MCF 10A (cell line): Measurements from ENCODE around the gene SYNGR4. TPM values are rescaled to one million over a fixed set of nuclear protein-coding genes. Genes with fewer than 3 reads are reported as not detected.

Source experiments
- BruUV-seq: library from RNA; stranded (reverse); fragments of 400-500 nt; replicated peaks from 2 replicates; lab custom pipeline; 2021; lab: Mats Ljungman, UMichigan
- CTCF ChIA-PET: fragments of 300-600 bp; sonication (Branson Sonifier 250); formaldehyde crosslinking; extraction: SDS; loops from one replicate; lab custom pipeline; 2021; ENCODE audit warnings: antibody characterized with exemption, inconsistent platforms; lab: Yijun Ruan, JAX
- POLR2A ChIA-PET: fragments of 300-600, 350-650 bp; sonication (Branson Sonifier 250); formaldehyde crosslinking; extraction: SDS; loops from one replicate; lab custom pipeline; 2020; ENCODE audit warnings: antibody characterized with exemption, inconsistent platforms; lab: Yijun Ruan, JAX
- DNase-seq: peaks from one replicate; pipeline ENCODE4 v3.0.0-alpha.2; 2018; ENCODE audit not compliant: unreplicated experiment
- H3K27ac Mint-ChIP-seq: one replicate; pipeline ENCODE4 v1.8.0; 2022; ENCODE audit warnings: mild to moderate bottlenecking, low read depth, mixed read lengths; ENCODE audit not compliant: unreplicated experiment
- H3K27me3 Mint-ChIP-seq: one replicate; pipeline ENCODE4 v1.8.0; 2022; ENCODE audit warnings: mixed read lengths; ENCODE audit not compliant: insufficient read depth, unreplicated experiment
- H3K36me3 Mint-ChIP-seq: one replicate; pipeline ENCODE4 v1.8.0; 2022; ENCODE audit warnings: mild to moderate bottlenecking, moderate library complexity, mixed read lengths; ENCODE audit not compliant: insufficient read depth, unreplicated experiment
- H3K4me1 Mint-ChIP-seq: one replicate; pipeline ENCODE4 v1.8.0; 2022; ENCODE audit warnings: mixed read lengths; ENCODE audit not compliant: insufficient read depth, unreplicated experiment
- H3K4me3 Mint-ChIP-seq: one replicate; pipeline ENCODE4 v1.8.0; 2022; ENCODE audit warnings: mild to moderate bottlenecking, moderate library complexity, mixed read lengths; ENCODE audit not compliant: unreplicated experiment
- H3K9me3 Mint-ChIP-seq: one replicate; pipeline ENCODE4 v1.8.0; 2022; ENCODE audit warnings: mixed read lengths; ENCODE audit not compliant: unreplicated experiment
- CTCF ChIP-seq: fragments of 200-600 bp; IDR thresholded peaks from one replicate; pipeline ENCODE4 v1.8.0; 2022; ENCODE audit warnings: antibody characterized with exemption, mild to moderate bottlenecking; ENCODE audit not compliant: unreplicated experiment
- intact Hi-C: fragments of 100-400 bp; cut with micrococcal nuclease; formaldehyde crosslinking; loops from 2 replicates; pipeline ENCODE4 v1.14.1; 2022
- total RNA-seq: library from RNA; stranded (reverse); gene quantifications from 2 replicates; pipeline ENCODE4 v1.2.3, GENCODE V29; 2022

Gene SYNGR4
- total RNA-seq, 1 experiment from 2014 or later = not detected

DNA sequence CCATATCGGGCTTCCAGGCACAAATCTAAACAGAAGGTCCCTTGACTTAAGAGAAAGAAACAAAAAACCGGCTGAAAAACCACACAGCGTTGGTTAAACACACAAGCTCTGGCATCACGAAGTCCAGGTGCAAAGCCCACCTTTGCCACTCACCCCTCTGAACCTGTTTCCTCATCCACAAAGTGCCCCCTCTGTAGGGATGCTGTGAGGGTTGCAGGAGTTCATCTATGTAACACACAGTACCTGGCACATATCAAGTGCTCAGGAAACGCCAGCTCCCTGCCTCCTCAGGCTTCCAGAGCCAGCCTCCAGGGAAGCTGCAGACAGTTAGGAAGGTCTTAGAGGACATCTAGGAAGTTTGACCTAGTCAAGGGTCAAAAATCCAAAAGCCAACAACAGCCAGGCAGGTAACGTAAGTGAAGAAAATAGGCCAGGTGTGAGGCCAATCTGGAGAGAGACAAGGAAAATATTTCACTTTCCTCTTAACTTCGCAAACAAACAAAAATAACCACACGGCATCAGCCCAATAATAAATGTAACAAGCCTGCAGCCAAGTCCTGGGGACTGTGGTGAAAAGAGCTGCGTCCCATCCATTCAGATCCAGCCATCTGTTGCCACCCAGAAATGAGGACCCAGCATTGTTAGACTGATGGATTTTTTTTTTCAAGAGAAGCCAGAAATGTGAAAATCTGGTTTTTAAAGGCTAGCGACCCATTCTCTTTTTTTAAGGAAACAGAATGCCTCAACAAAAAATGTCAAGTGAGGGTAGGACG is 17.2 kb downstream of the SYNGR4 start:
- ChIA-PET POLR2A (interaction anchor here (0.7 to 1.5 kb wide), 3 partner anchors 9 to 40 kb away, joined by 3 read pairs; partner anchors contain the start of gene KDELR1), CTCF (interaction anchor here (0.7 to 1.4 kb wide), 3 partner anchors 10 to 199 kb away, joined by 3 to 10 read pairs (median 4); partner anchors contain the start of gene KDELR1)
- Mint-ChIP-seq H3K4me3 (no peak overlapping the region), H3K27me3 (no peaks in the 10 kb centered on the region), H3K9me3 (no peaks in the 10 kb centered on the region), H3K4me1 (no peaks in the 10 kb centered on the region), H3K36me3 (peaks cover 54% of the 10 kb centered on the region), H3K27ac (no peak overlapping the region)
- intact Hi-C loops = no loop called here
- no peak for TF ChIP-seq CTCF
- no peak for DNase-seq
- no TSS peak for BruUV-seq

DNA sequence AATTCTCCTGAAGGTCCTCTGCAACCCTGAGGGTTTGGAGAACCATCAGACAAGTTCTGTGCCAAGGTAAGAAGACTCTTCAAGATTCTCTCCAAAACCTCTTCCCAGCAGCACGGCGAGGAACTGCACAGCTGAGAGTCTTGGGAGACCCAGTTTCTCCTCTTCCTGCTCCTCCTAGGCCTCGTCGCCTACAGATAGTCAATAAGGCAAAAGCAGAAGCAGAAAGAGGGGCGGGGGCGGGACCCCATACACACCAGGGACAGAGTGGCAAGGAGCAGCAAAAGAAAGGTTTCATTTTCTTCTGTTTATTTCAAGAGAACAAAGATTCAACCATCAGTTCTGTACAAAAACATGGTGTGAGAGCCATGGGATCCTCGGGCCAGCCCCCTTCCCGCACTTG is 18.1 kb downstream of the SYNGR4 start:
- DNase-seq = no peak
- POLR2A ChIA-PET = interaction anchor here (1.4 kb wide), 1 partner anchor 9 kb away, joined by 3 read pairs; the partner anchor contains the start of gene KDELR1
- H3K27ac Mint-ChIP-seq = no peak overlapping the region
- H3K27me3 Mint-ChIP-seq = no peaks in the 10 kb centered on the region
- no peaks in the 10 kb centered on the region for H3K9me3 Mint-ChIP-seq
- no peaks in the 10 kb centered on the region for H3K4me1 Mint-ChIP-seq
- no peak for TF ChIP-seq CTCF
- H3K4me3 Mint-ChIP-seq = no peak overlapping the region
- no TSS peak for BruUV-seq
- peaks cover 63% of the 10 kb centered on the region for H3K36me3 Mint-ChIP-seq
- intact Hi-C loops = no loop called here
- CTCF ChIA-PET = interaction anchor here (0.7 to 1.4 kb wide), 2 partner anchors 9 to 199 kb away, joined by 3 to 10 read pairs; partner anchors contain the start of gene KDELR1

- Mint-ChIP-seq H3K27me3 (no peaks in the 10 kb centered on the region), H3K36me3 (peaks cover 79% of the 10 kb centered on the region), H3K27ac (no peak overlapping the region), H3K4me3 (no peak overlapping the region), H3K9me3 (no peaks in the 10 kb centered on the region), H3K4me1 (peaks cover 6% of the 10 kb centered on the region)
- no peak for TF ChIP-seq CTCF
- intact Hi-C loops = no loop called here
- POLR2A ChIA-PET = no interaction called here
- CTCF ChIA-PET = interaction anchor here (0.6 kb wide), 1 partner anchor 47 kb away, joined by 5 read pairs; no protein-coding TSS in a partner anchor
- DNase-seq = no peak
- no TSS peak for BruUV-seq
Observed at GRCh38 chr19:48385461-48386087, 21.4 kb downstream of the SYNGR4 start.

GRCh38 chr19:48386981-48387380 is 22.8 kb downstream of the SYNGR4 start:
- peaks cover 76% of the 10 kb centered on the region for H3K36me3 Mint-ChIP-seq
- intact Hi-C loops = no loop called here

More at GRCh38 chr19:48386981-48387380, 22.8 kb downstream of the SYNGR4 start:
- TF ChIP-seq CTCF = no peak
- no peak overlapping the region for H3K4me3 Mint-ChIP-seq
- H3K27ac Mint-ChIP-seq = no peak overlapping the region
- no TSS peak for BruUV-seq
- POLR2A ChIA-PET = interaction anchor here (1.1 kb wide), 1 partner anchor 58 kb away, joined by 4 read pairs; no protein-coding TSS in a partner anchor
- no peak for DNase-seq
- H3K27me3 Mint-ChIP-seq = no peaks in the 10 kb centered on the region
- peaks cover 6% of the 10 kb centered on the region for H3K4me1 Mint-ChIP-seq
- H3K9me3 Mint-ChIP-seq = no peaks in the 10 kb centered on the region
- CTCF ChIA-PET = interaction anchor here (0.5 to 1.1 kb wide), 4 partner anchors 23 to 74 kb away, joined by 3 read pairs; partner anchors contain the start of genes SYNGR4 and TMEM143
